GM18507 (cell line): ENCODE data around the gene EXOC4.

ENCODE experiments used
- DNase-seq: peaks from one replicate; pipeline ENCODE4 v3.0.0; 2011; ENCODE audit warnings: low read depth; ENCODE audit not compliant: insufficient read length; ENCODE audit errors: extremely low spot score
- FAIRE-seq: peaks from 2 replicates; lab custom pipeline; 2011; peaks lifted over from hg19 to GRCh38; lab: Jason Lieb, UNC

Gene EXOC4

DNA sequence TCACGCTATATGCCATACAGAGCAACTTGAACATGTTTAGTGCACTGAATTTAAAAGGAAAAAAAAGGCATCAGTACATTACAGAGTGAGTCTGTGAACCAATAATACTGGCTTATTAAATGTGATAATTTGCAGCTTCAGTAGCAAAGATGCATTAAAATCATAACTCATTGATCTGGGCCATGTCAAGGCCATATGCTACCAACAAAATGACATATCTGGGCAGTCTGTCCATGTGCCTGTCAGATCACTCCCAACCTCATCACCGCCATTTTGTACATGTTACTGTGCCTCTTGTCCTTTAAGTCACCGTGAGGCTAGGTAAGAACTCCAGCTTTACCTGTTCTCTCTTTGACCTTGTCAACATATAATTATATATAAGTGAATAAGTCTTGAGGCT is 566.8 kb downstream of the EXOC4 start:
- DNase-seq (no peak), FAIRE-seq (no peak)

DNA sequence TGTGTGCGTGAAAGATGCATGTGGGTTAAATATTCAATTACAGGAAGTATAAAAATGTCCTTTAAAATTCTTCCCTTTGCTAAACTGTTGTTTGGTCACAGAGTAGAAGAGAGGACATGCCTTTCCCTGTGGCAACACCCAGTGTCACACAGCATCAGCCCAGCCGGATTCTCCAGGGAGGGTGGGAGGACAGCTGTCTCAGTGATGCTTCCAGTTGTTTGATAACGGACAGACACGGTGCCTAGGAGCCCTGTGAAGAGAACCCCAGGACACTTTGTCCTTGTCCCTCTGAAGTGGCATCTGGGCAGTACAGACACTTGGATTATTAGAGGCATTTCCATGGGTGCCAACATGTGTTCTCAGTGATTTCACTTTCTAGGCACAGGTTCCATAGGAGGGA is 567.7 kb downstream of the EXOC4 start:
- FAIRE-seq, result no peak
- no peak for DNase-seq

DNA sequence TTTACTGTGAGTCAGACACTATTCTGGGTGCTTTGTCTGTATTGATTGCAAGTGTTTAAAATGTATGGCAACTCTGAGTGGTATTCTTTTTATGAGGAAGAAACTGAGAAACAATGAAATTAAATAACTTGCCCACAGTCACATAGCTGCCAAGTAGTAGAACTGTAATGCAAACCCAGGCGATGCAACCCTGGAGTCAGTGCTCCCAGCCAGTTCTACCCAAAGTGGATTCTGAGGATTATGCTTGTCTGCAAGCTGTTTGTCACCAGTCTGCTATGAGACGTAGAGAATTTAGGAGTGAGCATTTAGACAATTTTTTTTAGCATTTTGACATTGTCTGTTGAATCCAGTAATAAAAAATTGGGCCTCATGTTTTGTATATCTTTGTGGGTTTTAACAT is 568.3 kb downstream of the EXOC4 start:
- FAIRE-seq, result no peak
- no peak for DNase-seq

DNA sequence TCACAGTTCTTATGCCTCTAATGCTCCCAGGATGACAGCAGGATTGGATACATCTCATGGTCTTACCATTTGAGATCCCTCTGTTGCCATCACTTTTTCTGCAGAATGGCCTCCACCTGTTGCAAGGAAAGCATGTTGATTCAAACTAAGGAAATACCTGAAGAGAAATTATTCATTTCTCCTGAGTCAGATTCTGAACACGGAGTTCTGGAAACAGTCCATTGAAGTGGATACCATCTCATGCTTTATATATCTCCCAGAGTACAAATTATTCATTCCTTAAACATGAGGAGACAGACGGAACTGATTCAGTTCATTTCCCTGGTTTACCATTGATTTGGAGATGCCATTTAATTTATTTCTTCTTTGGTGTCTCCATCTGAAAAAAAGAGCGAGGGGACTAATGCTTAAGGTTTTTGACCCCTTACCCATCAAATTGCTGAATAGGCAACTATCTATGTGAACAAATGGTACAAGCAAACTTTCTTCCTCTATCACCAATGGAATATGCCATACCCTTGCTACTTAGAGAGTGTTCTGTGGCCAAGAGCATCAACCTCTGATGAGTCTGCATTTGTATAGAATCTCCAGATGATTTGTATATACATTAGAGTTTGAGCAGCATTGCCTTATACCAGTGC is 569.2 kb downstream of the EXOC4 start:
- FAIRE-seq, result no peak
- DNase-seq, result no peak

DNA sequence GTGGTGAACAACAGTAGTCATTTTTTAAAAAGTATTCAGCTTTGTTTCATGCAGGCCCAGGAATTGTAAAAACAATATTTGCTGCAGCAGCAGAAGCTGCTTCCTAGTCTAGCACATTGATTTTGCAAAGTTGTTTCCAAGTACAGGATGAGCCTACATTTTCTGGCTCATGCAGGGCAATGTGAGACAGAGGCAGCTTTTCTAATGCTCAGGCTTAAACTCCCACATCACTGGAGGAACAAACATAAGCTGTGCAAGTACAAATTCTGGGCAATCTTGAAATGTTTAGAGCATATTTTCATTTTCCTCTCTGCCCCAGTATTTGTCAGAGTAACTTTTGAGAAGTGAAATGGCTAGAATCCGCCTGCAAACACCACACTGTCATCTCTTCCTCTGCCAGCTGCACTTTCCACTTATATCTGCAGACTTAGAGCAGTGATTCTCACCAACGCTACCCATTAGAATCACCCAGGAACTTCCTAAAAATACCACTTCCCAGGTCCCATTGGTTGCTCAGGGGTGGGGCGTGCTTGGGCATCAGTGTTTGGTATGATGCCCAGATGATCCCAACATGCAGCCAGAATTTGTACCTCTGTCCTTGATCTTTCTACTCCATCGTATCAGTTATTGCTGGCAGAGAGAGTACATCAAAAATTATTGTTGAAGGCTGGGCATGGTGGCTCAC is 570.1 kb downstream of the EXOC4 start:
- DNase-seq, result no peak
- FAIRE-seq, result no peak

DNA sequence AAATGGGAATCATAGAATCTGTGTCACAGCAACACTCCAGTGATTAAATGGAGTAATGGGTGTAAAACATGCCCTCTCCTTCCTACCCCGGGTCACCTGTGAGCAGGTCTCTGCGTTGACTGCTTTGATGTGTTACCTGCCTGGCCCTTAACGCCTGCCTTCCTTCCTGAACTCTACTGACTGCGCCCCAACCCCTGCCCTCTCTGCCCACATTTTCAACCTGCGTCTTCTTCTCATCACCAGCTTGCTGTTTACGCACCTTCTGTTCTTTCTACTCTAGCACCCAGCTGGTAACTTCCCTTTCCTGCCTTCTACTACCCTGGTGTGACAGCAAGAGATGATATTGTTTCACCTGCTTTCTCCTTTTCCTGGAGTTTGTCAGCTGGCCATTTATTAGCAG is 571.3 kb downstream of the EXOC4 start:
- DNase-seq, result no peak
- no peak for FAIRE-seq

DNA sequence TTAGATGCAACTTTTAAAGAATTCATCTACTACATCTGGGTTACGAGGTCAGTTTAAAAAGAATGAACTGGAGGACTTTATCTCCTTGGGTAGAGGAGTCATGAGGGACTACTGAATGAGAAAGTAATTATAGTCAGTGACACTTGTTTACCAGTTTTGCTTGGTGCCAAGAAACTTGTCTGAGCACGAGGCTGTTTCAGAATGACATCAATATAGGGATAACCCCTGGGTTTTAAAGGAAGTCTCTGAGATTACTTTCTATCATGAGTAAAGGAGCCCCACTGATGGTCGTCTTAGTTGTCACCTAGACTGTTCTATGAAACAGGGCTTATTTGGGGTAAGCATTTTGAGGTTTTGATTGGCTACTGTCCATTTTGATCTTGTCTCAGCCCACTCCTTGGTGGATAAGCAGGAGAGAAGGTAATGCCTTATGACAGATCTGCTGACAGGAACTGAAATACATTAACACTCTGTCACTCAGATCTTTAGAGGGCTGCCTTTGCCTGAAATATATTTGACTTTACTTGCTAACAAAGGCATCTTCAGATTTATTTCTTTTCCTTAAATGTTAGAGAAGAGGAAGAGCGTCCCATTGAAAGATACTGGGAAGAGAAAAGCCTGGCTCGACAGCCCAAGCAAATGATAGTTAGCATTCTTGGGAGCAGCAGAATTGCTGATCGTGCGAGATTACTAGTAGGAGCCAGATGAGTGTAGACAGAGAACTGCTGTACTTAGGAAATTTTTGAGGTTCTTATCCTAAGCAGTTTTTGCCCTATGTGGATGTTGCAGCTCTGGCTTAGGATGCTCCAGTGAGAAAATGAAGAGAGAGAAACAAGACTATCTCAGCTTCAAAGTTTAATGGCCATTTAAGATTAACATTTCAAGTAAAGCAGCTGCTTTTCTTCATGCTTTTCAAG is 575.1 kb downstream of the EXOC4 start:
- FAIRE-seq (no peak), DNase-seq (no peak)

DNA sequence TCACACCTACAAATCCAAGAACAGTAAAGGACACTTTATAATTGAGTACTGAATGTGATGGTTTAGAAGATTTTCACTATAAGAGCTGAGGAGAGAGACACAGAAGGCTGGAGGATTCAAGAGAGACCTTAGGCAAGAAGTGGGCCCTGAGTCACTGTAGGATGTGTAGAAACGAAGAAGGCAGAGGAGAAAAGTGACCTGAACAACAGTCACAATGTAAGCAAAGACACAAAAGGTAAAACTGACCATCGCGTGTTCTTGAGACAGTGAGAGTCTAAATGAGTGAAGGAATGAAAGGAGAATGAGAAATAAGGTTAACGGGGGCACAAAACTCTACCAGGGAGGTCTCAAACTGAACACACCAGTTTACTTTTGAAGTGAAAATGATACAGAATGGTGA is 576.0 kb downstream of the EXOC4 start:
- FAIRE-seq (no peak), DNase-seq (no peak)

DNA sequence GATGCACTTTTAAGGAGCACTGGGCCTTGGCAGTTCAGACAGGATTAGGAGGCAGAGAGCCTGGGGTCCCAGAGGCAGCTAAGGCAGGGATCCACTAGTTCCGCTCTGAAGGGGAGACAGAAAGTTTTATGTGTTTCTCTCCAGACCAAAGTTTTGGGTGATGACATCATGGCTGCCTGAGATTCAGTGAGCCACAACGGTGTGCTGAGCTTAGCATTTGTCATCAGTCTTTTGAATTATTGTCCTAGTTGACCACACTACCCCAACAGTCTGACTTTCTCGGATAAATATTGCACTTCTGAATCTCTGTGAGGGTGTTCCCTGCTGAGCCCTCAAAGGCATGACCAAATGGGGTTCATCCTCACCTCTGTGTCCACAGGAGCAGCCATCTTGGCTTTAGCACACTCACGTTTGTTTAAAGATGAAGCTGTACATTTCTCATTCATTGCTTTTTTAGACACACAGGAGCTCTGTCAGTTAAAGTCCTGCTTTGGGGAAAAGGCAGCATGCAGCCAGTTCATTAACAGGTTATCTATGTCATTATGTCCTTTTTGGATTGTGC is 576.5 kb downstream of the EXOC4 start:
- no peak for FAIRE-seq
- no peak for DNase-seq

DNA sequence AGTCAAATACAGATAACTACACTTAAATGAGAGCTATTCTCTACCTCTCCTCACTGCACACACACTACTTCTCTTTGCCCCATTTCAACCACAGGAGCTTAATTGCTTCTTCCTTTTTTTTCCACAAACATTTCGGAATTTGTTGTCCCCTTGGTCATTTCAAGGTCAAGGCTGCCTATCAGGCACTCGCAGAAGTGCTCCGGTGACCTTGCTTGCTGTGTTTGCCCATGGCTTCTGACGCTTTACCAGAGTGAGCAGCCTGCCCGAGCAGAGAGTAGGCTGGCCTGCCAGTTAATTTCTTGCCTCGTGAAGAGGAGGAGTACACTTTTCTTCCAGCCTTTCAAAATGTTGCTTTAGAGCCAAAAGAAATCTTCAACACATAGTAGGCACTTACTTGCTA is 577.2 kb downstream of the EXOC4 start:
- DNase-seq (no peak), FAIRE-seq (no peak)

DNA sequence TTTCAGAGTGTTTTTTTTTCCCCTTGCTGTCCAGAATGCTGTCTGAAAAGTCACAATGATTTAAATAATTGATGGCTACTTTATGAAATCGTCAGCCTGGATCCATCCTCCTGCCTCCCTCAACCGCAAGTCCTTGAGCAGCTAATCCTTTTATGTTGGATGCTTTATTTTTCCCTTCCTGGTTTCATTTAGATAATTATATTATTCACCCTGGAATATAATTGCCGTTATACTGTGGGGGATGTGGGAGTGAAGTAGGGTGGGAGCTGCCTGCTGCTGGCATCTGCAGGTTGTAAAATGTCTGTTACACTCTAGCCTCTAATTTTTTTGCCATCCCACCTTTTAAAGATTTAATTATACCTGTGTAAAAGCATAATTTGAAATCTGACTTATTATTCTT is 583.8 kb downstream of the EXOC4 start:
- DNase-seq (no peak), FAIRE-seq (no peak)

DNA sequence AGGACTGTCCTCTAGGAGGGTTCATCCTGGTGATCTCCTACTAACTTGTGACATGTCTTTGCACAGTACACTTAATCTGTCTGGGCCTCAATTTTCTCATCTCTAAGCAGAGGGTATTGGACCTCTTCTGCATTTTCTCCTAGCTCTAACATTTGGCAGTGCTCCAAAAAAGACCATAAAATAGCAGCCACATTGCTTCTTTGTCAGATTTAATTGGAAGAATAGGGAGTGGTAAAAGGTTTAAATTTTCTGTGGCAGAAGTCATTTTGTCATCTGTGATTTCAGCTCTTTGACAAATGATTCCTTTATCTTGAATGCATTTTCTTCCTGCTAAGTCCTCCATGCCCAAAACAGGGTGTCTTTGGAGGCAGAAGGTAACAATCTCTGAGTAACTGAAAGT is 584.3 kb downstream of the EXOC4 start:
- FAIRE-seq (no peak), DNase-seq (no peak)

DNA sequence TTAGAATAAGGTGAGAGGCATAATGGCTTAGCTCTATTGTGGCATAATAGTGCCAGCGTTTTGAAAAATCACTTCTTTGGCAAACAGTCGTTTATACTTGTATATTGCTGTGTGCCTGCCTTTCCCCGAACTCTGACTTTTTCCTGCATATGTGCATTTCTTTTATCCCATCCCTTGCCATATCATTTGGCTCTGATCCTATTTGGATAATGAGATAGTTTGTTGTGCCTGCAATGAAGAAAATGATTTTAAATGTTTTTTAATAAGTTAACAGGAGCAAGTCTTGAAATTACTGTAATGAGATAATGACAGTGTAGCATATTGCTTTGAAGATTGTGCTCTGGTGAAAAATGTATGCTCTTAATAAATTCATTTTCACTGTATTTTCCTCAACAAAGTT is 586.2 kb downstream of the EXOC4 start:
- DNase-seq (no peak), FAIRE-seq (no peak)

DNA sequence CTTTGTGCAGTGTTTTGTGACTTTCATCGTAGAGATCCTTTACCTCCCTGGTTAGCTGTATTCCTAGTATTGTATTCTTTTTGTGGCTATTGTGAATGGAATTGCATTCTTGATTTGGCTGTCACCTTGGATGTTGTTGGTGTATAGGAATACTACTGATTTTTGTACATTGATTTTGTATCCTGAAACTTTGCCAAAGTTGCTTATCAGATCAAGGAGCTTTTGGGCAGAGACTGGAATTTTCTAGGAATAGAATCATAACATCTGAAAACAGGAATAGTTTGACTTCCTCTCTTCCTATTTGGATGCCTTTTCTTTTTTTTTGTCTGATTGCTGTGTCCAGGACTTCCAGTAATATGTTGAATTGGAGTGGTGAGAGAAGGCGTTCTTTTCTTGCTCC is 590.5 kb downstream of the EXOC4 start:
- DNase-seq (no peak), FAIRE-seq (no peak)

DNA sequence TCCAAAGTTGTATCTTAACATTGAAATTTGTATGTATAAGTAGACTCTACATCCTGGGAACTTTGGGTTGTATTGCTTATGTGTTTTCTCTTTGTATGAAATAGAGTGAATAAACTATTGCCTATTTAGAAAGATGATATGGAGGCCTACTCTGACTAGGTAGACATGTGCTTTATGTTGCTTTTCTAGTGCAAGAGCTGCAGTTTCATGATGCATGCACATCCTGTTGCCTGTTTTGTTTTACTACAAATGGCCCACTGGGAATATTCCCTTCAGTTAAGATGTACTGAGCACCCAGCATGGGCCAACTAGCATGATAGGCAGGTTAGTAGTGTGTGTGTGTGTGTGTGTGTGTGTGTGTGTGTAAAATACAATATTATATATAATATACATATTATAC is 592.1 kb downstream of the EXOC4 start:
- no peak for FAIRE-seq
- no peak for DNase-seq

DNA sequence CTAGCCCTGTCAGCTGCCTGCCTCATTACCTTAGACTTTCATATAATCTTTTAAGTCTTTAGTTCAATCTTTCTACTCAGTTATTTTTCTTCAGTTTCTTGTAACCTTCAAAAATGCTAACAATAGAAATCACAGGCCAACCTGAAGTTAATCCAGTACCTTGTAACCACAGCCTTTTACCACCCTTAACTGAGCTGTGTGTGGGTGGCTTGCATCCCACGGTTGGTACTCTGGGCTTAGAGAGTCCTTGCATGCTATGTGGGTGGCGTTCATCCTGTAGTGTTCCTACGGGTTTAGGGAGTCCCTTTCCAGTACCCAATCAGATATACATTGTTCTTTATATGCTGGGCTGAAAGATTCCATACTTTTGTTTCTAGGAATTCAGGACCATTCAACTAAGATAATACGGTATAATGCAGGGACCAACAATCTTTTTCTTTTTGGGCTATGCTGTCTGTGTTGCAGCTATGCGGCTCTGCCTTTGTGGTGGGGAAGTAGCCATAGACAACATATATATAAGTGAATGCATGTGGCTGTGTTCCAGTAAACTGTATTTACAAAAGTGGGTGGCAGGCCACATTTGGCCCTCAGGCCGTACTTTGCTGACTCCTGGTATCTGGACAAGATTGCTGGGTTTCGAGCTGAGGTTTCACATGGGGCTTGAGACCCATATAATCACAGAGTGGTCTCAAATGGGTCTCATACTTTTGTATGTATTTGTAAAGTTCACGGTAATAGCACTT is 593.5 kb downstream of the EXOC4 start:
- no peak for DNase-seq

DNA sequence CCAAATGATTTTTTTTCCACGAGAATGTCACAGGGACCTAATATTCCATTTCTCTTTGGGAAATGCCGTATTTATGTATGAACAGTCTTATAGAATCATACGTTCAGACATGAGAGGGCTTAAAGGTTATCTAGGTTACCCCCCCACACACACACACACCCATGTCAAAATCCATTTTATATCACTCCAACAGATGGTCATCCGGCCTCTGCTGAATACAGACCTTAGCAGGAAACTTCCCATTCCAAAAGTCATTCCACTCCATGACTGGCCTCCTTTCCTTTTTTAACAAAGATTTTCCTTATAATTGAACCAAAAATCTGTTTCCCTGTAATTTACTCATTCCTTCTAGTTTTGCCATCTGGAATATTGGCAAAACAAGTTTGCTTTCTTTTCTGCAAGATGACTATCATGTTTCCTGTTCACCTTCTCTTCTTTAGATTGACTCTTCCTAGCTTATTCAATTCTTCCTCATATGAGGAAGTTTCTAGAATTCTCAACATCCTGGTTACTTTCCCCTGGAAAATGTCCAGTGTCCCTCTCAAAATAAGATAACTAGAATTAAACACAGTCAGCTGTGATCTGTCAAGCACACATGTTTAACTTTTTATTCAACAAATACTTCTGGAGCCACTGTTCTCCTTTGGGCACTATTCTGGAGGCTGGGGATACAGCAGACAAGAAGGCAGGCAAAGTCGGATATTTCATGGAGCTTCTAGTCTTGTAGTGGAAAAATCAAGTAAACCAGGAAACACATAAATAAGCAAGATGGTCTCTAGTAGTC is 597.8 kb downstream of the EXOC4 start:
- no peak for FAIRE-seq
- no peak for DNase-seq

More for the DNA sequence above, 593.5 kb downstream of the EXOC4 start:
- FAIRE-seq, result no peak

DNA sequence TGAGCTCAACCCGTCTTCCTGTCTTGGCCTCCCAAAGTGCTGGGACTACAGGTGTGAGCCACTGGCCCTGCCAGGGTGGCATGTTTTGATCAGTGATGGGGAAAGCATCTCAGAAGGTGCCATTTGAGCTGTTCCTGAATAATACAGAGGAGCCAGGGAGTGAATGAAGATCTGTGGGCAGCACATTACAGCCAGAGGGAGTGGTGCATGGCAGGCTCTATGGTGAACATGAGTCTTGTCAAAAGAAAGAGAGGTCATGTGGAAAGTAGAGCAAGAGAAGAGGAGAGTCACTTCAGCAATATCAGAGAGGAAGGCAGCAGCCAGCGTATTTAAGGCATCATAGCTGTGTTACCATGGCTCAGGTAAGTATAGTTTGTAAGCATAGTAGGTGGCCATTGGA is 598.5 kb downstream of the EXOC4 start:
- DNase-seq, result no peak
- no peak for FAIRE-seq

DNA sequence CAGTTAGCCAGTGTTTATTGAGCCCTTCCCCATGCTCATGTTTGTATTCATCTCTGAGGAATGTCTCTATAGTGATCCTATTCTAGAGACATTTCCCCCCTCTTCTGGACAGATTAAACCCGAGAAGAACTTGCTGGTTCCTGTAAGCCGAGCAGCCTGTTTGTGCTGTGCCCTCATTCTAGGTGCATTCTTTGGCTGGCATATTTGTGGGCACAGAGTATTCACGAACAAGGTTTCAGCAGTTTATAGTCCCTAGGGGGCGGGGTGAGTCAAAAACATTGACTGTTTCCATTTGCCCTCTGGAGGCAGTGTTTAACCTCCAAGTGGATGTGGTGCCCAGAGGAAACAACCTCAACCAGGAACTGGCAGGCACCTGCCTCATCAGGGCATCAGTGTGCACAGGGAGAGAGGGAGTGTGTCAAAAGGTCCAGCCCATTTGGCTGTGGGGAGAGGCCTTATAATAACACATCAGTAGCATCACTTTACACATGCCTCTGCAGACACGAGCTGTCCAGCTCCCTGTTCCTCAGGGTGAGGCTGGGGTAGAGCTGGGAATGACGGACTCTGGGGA is 600.9 kb downstream of the EXOC4 start:
- no peak for DNase-seq

More for the DNA sequence above, 600.9 kb downstream of the EXOC4 start:
- no peak for FAIRE-seq
